Motor neuron (in vitro differentiated cells): ENCODE results near the gene MMRN2. TPM values are rescaled to one million over a fixed set of nuclear protein-coding genes. Genes with fewer than 3 reads are reported as not detected.
"Not testable (repeated sequence)": the region's sequence is repeated elsewhere in the genome, so short reads cannot be mapped to it uniquely, and the experiment has no call there.

Experiments
- ATAC-seq, 8 experiments: fragments of 200-7000 bp; cut with Tn5 transposase; replicated peaks in 6 of 8; 2 replicates each; pipeline ENCODE4 v1.8.0; 2021; ENCODE audit warnings: mild to moderate bottlenecking in 8 of 8, moderate library complexity in 8 of 8
- H3K27ac ChIP-seq, 2 donors: fragments of 250-450 bp; sonication (Bioruptor Pico); 2 replicates each; pipeline ENCODE4 v1.9.0; 2021; ENCODE audit warnings: antibody characterized with exemption in 2 of 2, mild to moderate bottlenecking in 2 of 2, moderate library complexity in 1 of 2
- H3K4me1 ChIP-seq, 2 donors: fragments of 250-450 bp; sonication (Bioruptor Pico); replicated peaks in 1 of 2; 2 replicates each; pipeline ENCODE4 v1.6.1; 2021; ENCODE audit warnings: antibody characterized with exemption in 2 of 2, mild to moderate bottlenecking in 2 of 2, moderate library complexity in 1 of 2
- H3K4me3 ChIP-seq, 5 donors: fragments of 250-450 bp; sonication (Bioruptor Pico); 2 replicates each; pipeline ENCODE4 v1.9.0; 2021; ENCODE audit warnings: antibody characterized with exemption in 5 of 5, mild to moderate bottlenecking in 5 of 5, moderate library complexity in 4 of 5
- WGBS, 10 experiments: fragments of 450-650 bp; shearing (Covaris generic); methylation state at CpG; one replicate each; pipeline ENCODE4 v1.0.0; 2022; 5-methylcytosine and 5-hydroxymethylcytosine counted together
- in situ Hi-C, 9 experiments: fragments of 400-800 bp; cut with MboI; loops; one replicate each; pipeline ENCODE4 v1.15.0; 2021; ENCODE audit warnings: low sequenced_read_pairs in 9 of 9, low pct_unique_long_range_greater_than_20kb in 2 of 9; ENCODE audit not compliant: unreplicated experiment in 9 of 9
- total RNA-seq, 8 experiments: library from RNA; unstranded; fragments of 300-600 nt; gene quantifications; 2 replicates each; pipeline versions ENCODE4 v1.2.3 to v1.2.4, GENCODE V29; 2022

Gene MMRN2
- total RNA-seq, 8 experiments from 2014 or later: 0.86 to 26.6 (median 3.0) TPM

DNA sequence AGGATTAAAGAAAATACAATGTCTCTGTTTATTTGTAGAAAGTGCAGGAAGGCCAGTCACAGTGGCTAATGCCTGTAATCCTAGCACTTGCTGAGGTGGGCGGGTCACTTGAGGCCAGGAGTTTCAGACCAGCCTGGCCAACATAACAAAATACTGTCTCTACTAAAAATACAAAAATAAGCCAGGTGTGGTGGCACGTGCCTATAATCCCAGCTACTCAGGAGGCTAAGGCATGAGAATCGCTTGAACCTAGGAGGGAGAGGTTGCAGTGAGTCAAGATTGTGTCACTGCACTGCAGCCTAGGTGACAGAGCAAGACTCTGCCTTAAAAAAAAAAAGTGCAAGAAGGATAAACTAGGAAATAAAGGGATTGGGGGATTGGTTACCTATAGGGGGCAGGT lies 21.0 kb upstream of the MMRN2 start:
- H3K27ac ChIP-seq, ATAC-seq, H3K4me3 ChIP-seq, in situ Hi-C loops, H3K4me1 ChIP-seq: not testable (repeated sequence)
- 55 to 100% (median 76%) methylated on average over 1 to 3 of the region's 3 CpGs; no CpG with 5 or more reads in 2 of the 10 experiments for WGBS, 10 experiments

DNA sequence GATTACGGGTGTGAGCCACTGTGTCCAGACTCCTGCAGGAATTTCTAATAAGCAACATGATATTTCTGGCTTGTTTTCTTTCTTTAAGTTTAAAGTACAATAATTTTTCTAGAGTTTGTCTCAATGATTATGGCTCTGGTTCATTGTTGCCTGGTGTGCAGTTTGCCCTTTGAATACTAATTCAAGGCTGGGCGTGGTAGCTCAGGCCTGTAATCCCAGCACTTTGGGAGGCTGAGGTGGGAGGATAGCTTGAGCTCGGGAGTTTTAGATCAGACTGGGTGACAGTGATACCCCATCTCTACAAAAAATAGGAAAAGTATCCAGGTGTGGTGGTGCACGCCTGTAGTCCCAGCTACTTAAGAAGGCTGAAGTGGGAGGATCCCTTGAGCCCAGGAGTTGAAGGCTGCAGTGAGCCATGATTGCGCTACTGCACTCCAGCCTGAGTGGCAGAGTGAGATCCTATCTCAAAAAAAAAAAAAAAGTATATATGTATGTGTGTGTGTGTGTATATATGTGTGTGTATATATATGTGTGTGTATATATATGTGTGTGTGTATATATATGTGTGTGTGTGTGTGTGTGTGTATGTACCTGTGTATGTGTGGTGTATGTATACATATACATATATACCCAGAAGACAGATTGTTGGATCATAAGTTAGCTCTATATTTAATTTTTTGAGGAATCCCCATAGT lies 19.1 kb upstream of the MMRN2 start:
- 79 to 100% (median 100%) methylated on average over 1 to 2 of the region's 5 CpGs; no CpG with 5 or more reads in 4 of the 10 experiments for WGBS, 10 experiments
- Histone ChIP-seq H3K27ac (no peak overlapping the region), H3K4me1 (peaks cover 0 to 9% of the 10 kb centered on the region in 2 donors), H3K4me3 (no peak overlapping the region)
- in situ Hi-C loops: no loop called here
- no peak for ATAC-seq

GRCh38 chr10:86974484-86974883 lies 17.1 kb upstream of the MMRN2 start:
- in situ Hi-C loops: no loop called here
- ATAC-seq: no peak
- Histone ChIP-seq H3K27ac (no peak overlapping the region), H3K4me1 (peaks cover 10 to 28% of the 10 kb centered on the region in 2 donors), H3K4me3 (no peak overlapping the region)
- WGBS, 10 experiments: 46 to 96% (median 89%) methylated on average over 1 to 7 of the region's 7 CpGs; no CpG with 5 or more reads in 1 of the 10 experiments

DNA sequence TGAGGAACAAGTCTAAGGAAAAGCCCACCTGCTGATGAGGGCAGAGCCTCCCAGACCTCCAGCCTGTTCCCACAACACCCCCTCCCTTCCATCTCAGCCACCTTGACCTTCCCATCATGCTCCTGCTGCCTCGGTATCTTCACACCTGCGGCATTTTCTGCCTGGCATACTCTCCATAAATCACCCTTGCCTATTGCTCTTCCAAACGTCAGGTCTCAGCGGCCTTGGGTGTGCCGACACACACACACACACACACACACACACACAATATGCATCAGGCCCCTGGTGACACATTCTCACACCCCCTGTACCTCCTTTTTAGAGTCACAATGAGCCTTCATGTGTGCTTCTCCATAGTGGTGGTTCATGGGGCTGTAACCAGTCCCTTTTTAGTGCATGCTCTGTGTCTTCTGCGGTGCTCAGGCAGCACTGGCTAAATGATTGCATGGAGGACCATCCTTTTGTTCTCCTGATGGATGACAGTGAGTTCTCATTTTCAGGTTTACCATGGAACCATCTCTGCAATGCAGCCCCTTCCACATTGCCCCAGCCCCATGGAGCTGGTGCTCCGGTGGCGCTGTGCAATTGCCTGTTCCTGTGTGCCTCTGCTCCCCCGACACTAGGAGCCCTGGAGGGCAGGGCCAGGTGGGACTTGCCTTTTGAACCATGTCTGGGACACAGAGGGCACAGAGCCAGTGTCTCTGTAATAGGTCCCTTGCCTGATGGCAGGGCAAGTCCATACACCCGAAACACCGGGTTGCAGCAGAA lies 15.4 kb upstream of the MMRN2 start:
- peak in 1 of 8 experiments; percentile 42 for ATAC-seq
- WGBS, 10 experiments: 87 to 100% (median 100%) methylated on average over 1 to 7 of the region's 11 CpGs; no CpG with 5 or more reads in 3 of the 10 experiments
- Histone ChIP-seq H3K4me3 (no peak overlapping the region), H3K4me1 (peaks cover 10 to 33% of the 10 kb centered on the region in 2 donors), H3K27ac (no peak overlapping the region)
- in situ Hi-C loops: no loop called here

DNA sequence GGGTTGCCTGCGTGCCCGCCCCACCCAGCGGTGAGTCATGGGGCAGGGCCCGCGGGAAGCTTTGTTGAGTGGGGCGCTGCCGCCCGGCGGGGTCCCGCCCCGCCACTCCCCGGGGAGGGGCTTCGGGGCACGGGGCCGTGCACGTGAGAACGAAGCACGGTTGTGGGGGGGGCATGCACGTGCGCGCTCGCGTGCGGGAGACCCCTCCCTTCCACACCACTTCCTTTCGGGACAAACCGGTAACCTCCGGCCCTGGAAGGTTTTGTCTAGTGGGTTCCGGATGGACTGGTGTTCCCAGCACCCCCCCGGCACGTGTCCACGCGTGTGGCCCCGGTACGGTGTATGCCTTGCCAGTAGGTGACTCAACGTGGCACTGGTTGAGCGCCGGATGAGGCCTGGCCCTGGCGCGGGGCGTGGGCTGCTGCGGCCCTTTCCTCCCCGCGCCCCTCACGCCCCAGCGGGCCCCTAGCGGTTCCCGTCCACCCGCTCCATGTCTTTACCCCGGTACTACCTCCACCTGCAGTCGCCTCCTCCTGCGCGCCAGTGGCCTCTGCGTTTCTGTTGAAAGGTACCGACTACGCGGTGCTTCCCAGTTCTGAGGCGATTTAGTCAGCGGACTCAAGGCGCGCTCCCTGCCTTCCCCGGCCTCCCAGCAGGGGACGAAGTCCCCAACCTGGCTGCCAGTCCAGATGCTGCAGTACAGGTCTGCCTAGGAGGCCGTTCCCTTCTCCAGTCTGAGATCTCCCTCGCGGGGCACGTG lies 14.0 kb upstream of the MMRN2 start:
- in situ Hi-C loops: no loop called here
- WGBS, 10 experiments: 67 to 87% methylated on average over 1 to 3 of the region's 66 CpGs; no CpG with 5 or more reads in 8 of the 10 experiments
- peaks cover 16 to 41% of the 10 kb centered on the region in 2 donors for H3K4me1 ChIP-seq
- H3K27ac ChIP-seq: no peak overlapping the region
- ATAC-seq: peak in 7 of 8 experiments; percentile 9 to 82 (median 52)
- H3K4me3 ChIP-seq: peak overlapping the region in 1 of 5 donors; percentile 26

- H3K27ac ChIP-seq: peak overlapping the region in 1 of 2 donors; percentile 32
- WGBS, 10 experiments: 5% methylated on average over 4 of the region's 20 CpGs; no CpG with 5 or more reads in 9 of the 10 experiments
- peak overlapping the region in 2 of 5 donors; percentile 1 to 26 for H3K4me3 ChIP-seq
- H3K4me1 ChIP-seq: peaks cover 21 to 46% of the 10 kb centered on the region in 2 donors
- peak in 5 of 8 experiments; percentile 1 to 20 (median 13) for ATAC-seq
- in situ Hi-C loops: no loop called here
These were observed 13.5 kb upstream of the MMRN2 start for GRCh38 chr10:86970982-86971231.

DNA sequence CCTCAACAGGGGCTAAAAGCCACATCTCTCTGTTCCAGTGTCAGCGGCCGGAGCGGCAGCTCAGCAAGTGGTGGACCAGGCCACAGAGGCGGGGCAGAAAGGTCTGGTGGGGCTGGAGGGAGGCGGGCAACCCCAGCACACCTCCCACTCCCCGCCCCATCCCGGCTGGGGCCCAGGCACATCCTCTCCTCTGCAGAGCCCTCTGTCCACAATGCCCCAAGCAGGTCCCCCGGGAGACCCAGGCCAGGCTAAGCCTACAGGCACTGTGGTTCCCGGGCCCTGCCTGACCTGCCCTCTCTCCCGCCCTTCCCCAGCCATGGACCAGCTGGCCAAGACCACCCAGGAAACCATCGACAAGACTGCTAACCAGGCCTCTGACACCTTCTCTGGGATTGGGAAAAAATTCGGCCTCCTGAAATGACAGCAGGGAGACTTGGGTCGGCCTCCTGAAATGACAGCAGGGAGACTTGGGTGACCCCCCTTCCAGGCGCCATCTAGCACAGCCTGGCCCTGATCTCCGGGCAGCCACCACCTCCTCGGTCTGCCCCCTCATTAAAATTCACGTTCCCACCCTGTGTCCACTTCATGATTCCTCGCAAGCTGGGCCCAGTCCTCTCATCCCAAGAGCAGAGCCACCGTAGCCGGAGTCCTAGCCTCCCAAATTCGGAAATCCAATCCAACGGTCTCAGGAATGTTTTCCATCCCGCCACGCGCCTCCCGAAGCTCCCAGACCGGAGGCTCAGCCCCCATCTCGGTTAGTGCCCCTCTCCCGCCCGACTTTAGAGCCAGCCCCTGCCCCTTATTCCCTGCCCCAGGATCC lies 13.0 kb upstream of the MMRN2 start:
- H3K4me3 ChIP-seq: peak overlapping the region in 2 of 5 donors; percentile 1 to 26
- WGBS, 10 experiments: 31 to 50% (median 36%) methylated on average over 4 to 5 of the region's 30 CpGs; no CpG with 5 or more reads in 7 of the 10 experiments
- H3K4me1 ChIP-seq: peaks cover 25 to 50% of the 10 kb centered on the region in 2 donors
- ATAC-seq: peak in 7 of 8 experiments; percentile 4 to 45 (median 18)
- in situ Hi-C loops: no loop called here
- peak overlapping the region in 1 of 2 donors; percentile 32 for H3K27ac ChIP-seq

DNA sequence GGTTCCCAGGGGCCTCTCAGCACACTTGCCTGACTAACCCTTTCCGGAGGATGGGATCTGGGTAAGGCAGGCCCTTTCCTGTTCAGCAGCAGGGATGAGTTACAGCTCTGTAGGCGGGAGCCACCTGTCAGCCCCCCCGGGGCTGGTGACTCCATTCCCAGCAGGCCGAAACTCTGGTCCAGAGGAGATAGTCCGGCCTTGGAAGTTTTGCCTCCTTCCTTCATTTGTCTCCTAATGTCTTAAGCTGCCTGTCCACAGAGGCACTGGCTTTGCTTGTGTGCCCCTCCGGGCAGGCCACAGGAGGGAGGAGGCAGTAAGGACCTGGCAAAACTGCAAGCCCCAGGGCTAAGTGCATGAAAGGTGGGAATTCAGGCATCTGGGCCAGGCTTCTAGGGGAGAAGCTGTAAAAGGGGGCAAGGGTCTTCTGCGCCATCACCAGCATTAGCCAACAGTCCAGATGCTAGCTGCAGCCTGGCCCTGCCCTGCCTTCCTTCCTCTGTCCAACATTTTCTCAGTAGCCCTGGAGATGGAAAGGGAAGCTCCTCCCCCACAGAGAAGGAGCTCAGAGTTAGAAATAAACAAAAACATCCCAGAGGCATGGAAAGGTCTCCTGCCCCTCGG lies 12.1 kb upstream of the MMRN2 start:
- peak in 5 of 8 experiments; percentile 1 to 44 (median 10) for ATAC-seq
- in situ Hi-C loops: no loop called here
- Histone ChIP-seq H3K4me3 (no peak overlapping the region), H3K4me1 (peaks cover 25 to 50% of the 10 kb centered on the region in 2 donors), H3K27ac (peak overlapping the region in 1 of 2 donors; percentile 32)
- 50 to 60% (median 60%) methylated on average over 1 to 3 of the region's 8 CpGs; no CpG with 5 or more reads in 7 of the 10 experiments for WGBS, 10 experiments

DNA sequence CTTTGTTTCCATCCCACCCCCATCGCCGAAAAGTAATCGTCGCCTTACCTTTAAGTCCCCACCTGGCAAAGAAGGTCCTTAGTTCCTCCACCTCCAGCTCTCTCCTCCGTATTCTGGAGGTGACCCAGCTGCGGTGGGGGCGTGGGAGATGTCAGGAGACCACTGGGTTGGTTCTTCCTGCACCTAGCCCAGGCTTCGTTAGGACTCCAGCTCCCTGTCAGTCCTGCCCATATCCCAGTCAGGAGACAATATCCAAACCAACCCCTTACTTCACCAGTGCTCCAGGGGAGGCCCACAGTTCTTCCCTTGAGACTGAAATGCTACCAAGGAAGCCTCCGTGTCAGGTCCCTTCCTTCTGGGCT lies 11.6 kb upstream of the MMRN2 start:
- WGBS, 10 experiments: 0 to 100% (median 84%) methylated on average over 1 to 7 of the region's 9 CpGs; no CpG with 5 or more reads in 4 of the 10 experiments
- Histone ChIP-seq H3K27ac (no peak overlapping the region), H3K4me1 (peaks cover 25 to 50% of the 10 kb centered on the region in 2 donors), H3K4me3 (no peak overlapping the region)
- ATAC-seq: no peak
- in situ Hi-C loops: no loop called here

- no peak within 1 kb of the TSS for H3K27ac ChIP-seq
- in situ Hi-C loops: no loop called here
- H3K4me1 ChIP-seq: peaks cover 25 to 50% of the 10 kb centered on the region in 2 donors
- ATAC-seq: peak in 3 of 8 experiments; percentile 2 to 7 (median 3)
- no peak within 1 kb of the TSS for H3K4me3 ChIP-seq
- 4 to 100% (median 80%) methylated on average over 1 to 14 of the region's 59 CpGs; no CpG with 5 or more reads in 5 of the 10 experiments for WGBS, 10 experiments
These were observed 11.0 kb upstream of the MMRN2 start, which contains the start of gene ADIRF for GRCh38 chr10:86968271-86968993. ADIRF (plus strand) TSS chr10:86968482; CDS start chr10:86968545, 63 bp downstream.

DNA sequence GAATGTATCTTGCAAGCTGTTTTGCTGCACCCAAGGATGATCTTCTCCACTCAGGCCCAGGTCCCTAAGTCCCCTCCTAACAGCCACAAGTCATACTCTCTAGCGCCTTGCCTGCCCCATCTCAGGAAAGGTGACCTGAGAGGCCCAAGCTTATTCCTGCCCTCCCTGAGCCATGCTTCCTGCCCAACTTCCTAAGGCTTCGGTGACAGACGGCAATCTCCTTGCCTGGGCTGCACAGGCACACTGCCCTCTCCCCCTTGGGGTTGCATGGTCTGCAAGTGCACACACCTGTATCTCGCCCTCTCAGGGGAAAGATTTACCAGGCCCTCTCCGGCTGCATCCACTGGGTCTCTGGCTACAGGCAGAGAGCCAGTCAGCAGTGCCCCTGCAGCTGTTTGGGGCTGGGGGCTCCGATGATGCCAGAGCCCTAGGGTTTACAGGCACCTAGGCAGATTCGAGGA lies 10.1 kb upstream of the MMRN2 start:
- Histone ChIP-seq H3K27ac (no peak overlapping the region), H3K4me1 (peaks cover 25 to 41% of the 10 kb centered on the region in 2 donors), H3K4me3 (no peak overlapping the region)
- ATAC-seq: no peak
- 34 to 94% (median 80%) methylated on average over 1 to 5 of the region's 7 CpGs; no CpG with 5 or more reads in 6 of the 10 experiments for WGBS, 10 experiments
- in situ Hi-C loops: no loop called here
